ENCODE measurements around the gene RARRES1. TPM values are rescaled to one million over a fixed set of nuclear protein-coding genes. Genes with fewer than 3 reads are reported as not detected.

Gene RARRES1
- total RNA-seq, 1 experiment from 2014 or later = 0.73 TPM

GRCh38 chr3:158685159-158685558, 47.1 kb downstream of the RARRES1 start:
- Histone ChIP-seq H3K79me2 (ENCODE audit: low read length) (no peaks in the 10 kb centered on the region), H4K20me1 (ENCODE audit: low read length) (no peaks in the 10 kb centered on the region), H3K9me2 (replicated peaks; ENCODE audit: low read length) (no peaks in the 10 kb centered on the region), H3K9ac (ENCODE audit: low read length) (no peak overlapping the region), H3K9me3 (ENCODE audit: low read length) (no peaks in the 10 kb centered on the region), H3K27me3 (ENCODE audit: low read length) (no peaks in the 10 kb centered on the region), H3F3A (ENCODE audit: low read length, unreplicated experiment) (no peaks in the 10 kb centered on the region), H3K4me2 (ENCODE audit: low read length) (no peak overlapping the region), H3K27ac (ENCODE audit: low read length) (0 out of 2 replicates have a peak overlapping the region, but pooled peaks have one; percentile 14), H3K4me1 (ENCODE audit: insufficient read depth, low read length) (no peaks in the 10 kb centered on the region), H2AFZ (ENCODE audit: low read length) (no peak overlapping the region), H3K36me3 (ENCODE audit: low read depth, low read length) (peaks cover 8% of the 10 kb centered on the region), H3K4me3 (ENCODE audit: low read length) (no peak overlapping the region)
- POLR2A ChIA-PET (ENCODE audit: unreplicated experiment) = no interaction called here
- TF ChIP-seq EZH2 (IDR thresholded peaks at IDR 0.05; ENCODE audit: low read length, unreplicated experiment) (no peak), EZH2phosphoT487 (IDR thresholded peaks at IDR 0.05; ENCODE audit: borderline replicate concordance, low read length) (no peak), CTCF (conservative IDR thresholded peaks at IDR 0.05; ENCODE audit: low read depth, low read length) (no peak)
- BruUV-seq (replicated peaks) = no TSS peak
- intact Hi-C loops (cut with micrococcal nuclease) = no loop called here
- ATAC-seq = no peak
- CTCF ChIA-PET = no interaction called here
- no peak for DNase-seq

GRCh38 chr3:158683230-158683962, 48.9 kb downstream of the RARRES1 start:
- Histone ChIP-seq H3K9me2 (replicated peaks; ENCODE audit: low read length) (no peaks in the 10 kb centered on the region), H3K27ac (ENCODE audit: low read length) (peak overlapping the region; percentile 41; the same call in 1 of the 2 replicates), H3K79me2 (ENCODE audit: low read length) (no peaks in the 10 kb centered on the region), H4K20me1 (ENCODE audit: low read length) (no peaks in the 10 kb centered on the region), H3K9ac (ENCODE audit: low read length) (no peak overlapping the region), H3K9me3 (ENCODE audit: low read length) (no peaks in the 10 kb centered on the region), H3K4me3 (ENCODE audit: low read length) (no peak overlapping the region), H3K27me3 (ENCODE audit: low read length) (no peaks in the 10 kb centered on the region), H3F3A (ENCODE audit: low read length, unreplicated experiment) (no peaks in the 10 kb centered on the region), H3K4me1 (ENCODE audit: insufficient read depth, low read length) (peaks cover 8% of the 10 kb centered on the region), H3K4me2 (ENCODE audit: low read length) (no peak overlapping the region), H2AFZ (ENCODE audit: low read length) (no peak overlapping the region), H3K36me3 (ENCODE audit: low read depth, low read length) (peaks cover 8% of the 10 kb centered on the region)
- no TSS peak for BruUV-seq (replicated peaks)
- TF ChIP-seq EZH2phosphoT487 (IDR thresholded peaks at IDR 0.05; ENCODE audit: borderline replicate concordance, low read length) (no peak), CTCF (conservative IDR thresholded peaks at IDR 0.05; ENCODE audit: low read depth, low read length) (no peak), EZH2 (IDR thresholded peaks at IDR 0.05; ENCODE audit: low read length, unreplicated experiment) (no peak)
- intact Hi-C loops (cut with micrococcal nuclease) = no loop called here
- peak; percentile 14 for DNase-seq
- POLR2A ChIA-PET (ENCODE audit: unreplicated experiment) = interaction anchor here (0.6 kb wide), 1 partner anchor 20 kb away, joined by 3 read pairs; no protein-coding TSS in a partner anchor
- peak; percentile 35 for ATAC-seq
- CTCF ChIA-PET = no interaction called here

- no peak overlapping the region for H3K9ac ChIP-seq (ENCODE audit: low read length)
- H3K27ac ChIP-seq (ENCODE audit: low read length) = no peak overlapping the region
- ChIA-PET POLR2A (ENCODE audit: unreplicated experiment) (no interaction called here), CTCF (no interaction called here)
- TF ChIP-seq EZH2phosphoT487 (IDR thresholded peaks at IDR 0.05; ENCODE audit: borderline replicate concordance, low read length) (no peak), CTCF (conservative IDR thresholded peaks at IDR 0.05; ENCODE audit: low read depth, low read length) (no peak), EZH2 (IDR thresholded peaks at IDR 0.05; ENCODE audit: low read length, unreplicated experiment) (no peak)
- H2AFZ ChIP-seq (ENCODE audit: low read length) = no peak overlapping the region
- no peak for DNase-seq
- no peak overlapping the region for H3K4me3 ChIP-seq (ENCODE audit: low read length)
- no peaks in the 10 kb centered on the region for H3K9me3 ChIP-seq (ENCODE audit: low read length)
- no peak overlapping the region for H3K4me2 ChIP-seq (ENCODE audit: low read length)
- intact Hi-C loops (cut with micrococcal nuclease) = no loop called here
- H4K20me1 ChIP-seq (ENCODE audit: low read length) = no peaks in the 10 kb centered on the region
- peaks cover 8% of the 10 kb centered on the region for H3K36me3 ChIP-seq (ENCODE audit: low read depth, low read length)
- no peaks in the 10 kb centered on the region for H3K9me2 ChIP-seq (replicated peaks; ENCODE audit: low read length)
- H3K79me2 ChIP-seq (ENCODE audit: low read length) = no peaks in the 10 kb centered on the region
- BruUV-seq (replicated peaks) = no TSS peak
- H3F3A ChIP-seq (ENCODE audit: low read length, unreplicated experiment) = no peaks in the 10 kb centered on the region
- ATAC-seq = no peak
- H3K4me1 ChIP-seq (ENCODE audit: insufficient read depth, low read length) = peaks cover 8% of the 10 kb centered on the region
- H3K27me3 ChIP-seq (ENCODE audit: low read length) = no peaks in the 10 kb centered on the region
Observed at GRCh38 chr3:158680861-158681260, 51.4 kb downstream of the RARRES1 start.

All from PC-3 (cell line).